ENCODE data around the gene TBC1D17. TPM values are rescaled to one million over a fixed set of nuclear protein-coding genes. Genes with fewer than 3 reads are reported as not detected.

The TBC1D17 gene
- total and polyA plus RNA-seq, 2 of the 13 experiments (the other 11 are each of a cell fraction or from before 2014, with no cell fraction given): 9.7 to 16.9 TPM

- TF ChIP-seq ZNF18 (CRISPR knock-in tag; IDR thresholded peaks at IDR 0.05; ENCODE audit: insufficient replicate concordance): peak; percentile 25
- peak; percentile 52; the same call in 1 of the 2 replicates for TF ChIP-seq MNT (IDR thresholded peaks at IDR 0.05)
- TF ChIP-seq ZNF660 (CRISPR knock-in tag; IDR thresholded peaks at IDR 0.05; ENCODE audit: borderline replicate concordance, low read depth): no peak
- 0 out of 2 replicates have a peak, but pooled peaks have one; percentile 30 for TF ChIP-seq SMAD3 (CRISPR knock-in tag; IDR thresholded peaks at IDR 0.05)
- 0 out of 2 replicates have a peak, but pooled peaks have one; percentile 16 for TF ChIP-seq HIVEP1 (CRISPR knock-in tag; IDR thresholded peaks at IDR 0.05)
- TF ChIP-seq ZNF512 (CRISPR knock-in tag; IDR thresholded peaks at IDR 0.05): no peak
- no peak; the same call in 1 of the 2 replicates for TF ChIP-seq RCOR2 (CRISPR knock-in tag; IDR thresholded peaks at IDR 0.05)
- no peak for TF ChIP-seq NR0B2 (CRISPR knock-in tag; IDR thresholded peaks at IDR 0.05)
- no peak for TF ChIP-seq RORA (CRISPR knock-in tag; IDR thresholded peaks at IDR 0.05)
- no peak for TF ChIP-seq TIGD3 (CRISPR knock-in tag; IDR thresholded peaks at IDR 0.05; ENCODE audit: borderline replicate concordance)
- TF ChIP-seq ZNF124 (CRISPR knock-in tag; IDR thresholded peaks at IDR 0.05): no peak; the same call in 1 of the 2 replicates
- TF ChIP-seq ARNT2 (CRISPR knock-in tag; IDR thresholded peaks at IDR 0.05; ENCODE audit: low read depth): no peak
- no peak; the same call in 1 of the 2 replicates for TF ChIP-seq SIX1 (CRISPR knock-in tag; IDR thresholded peaks at IDR 0.05; ENCODE audit: borderline replicate concordance)
- TF ChIP-seq ZNF576 (CRISPR knock-in tag; IDR thresholded peaks at IDR 0.05): no peak
- peak; percentile 66 for TF ChIP-seq TAF15 (IDR thresholded peaks at IDR 0.05; ENCODE audit: low read depth, low read length, poor library complexity, severe bottlenecking)
- no peak for TF ChIP-seq KDM1A (CRISPR knock-in tag; IDR thresholded peaks at IDR 0.05)
- TF ChIP-seq PHB2 (IDR thresholded peaks at IDR 0.05; ENCODE audit: partially characterized antibody): no peak
- TF ChIP-seq ZNF713 (CRISPR knock-in tag; IDR thresholded peaks at IDR 0.05): no peak
- peak; percentile 53; the same call in 1 of the 2 replicates for TF ChIP-seq POLR2AphosphoS5 (IDR thresholded peaks at IDR 0.05; ENCODE audit: low read depth, low read length)
- peak; percentile 38; the same call in 1 of the 2 replicates for TF ChIP-seq NFYC (CRISPR knock-in tag; IDR thresholded peaks at IDR 0.05)
- TF ChIP-seq HNRNPH1 (optimal IDR thresholded peaks at IDR 0.05; ENCODE audit: low read depth, low read length): no peak
- no peak for TF ChIP-seq ZNF773 (CRISPR knock-in tag; IDR thresholded peaks at IDR 0.05; ENCODE audit: borderline replicate concordance)
Observed at GRCh38 chr19:49876422-49877019, 981 bp upstream of the TBC1D17 start (continued).
